GM18519 (cell line): ENCODE measurements around the gene TRIM15.
A peak's percentile ranks its signal among the peaks of the same experiment; 100 is the strongest.

ENCODE experiments used
- ATAC-seq: cut with Tn5 transposase; IDR thresholded peaks from one replicate; pipeline ENCODE4 v1.9.1; 2021; ENCODE audit warnings: mild to moderate bottlenecking, moderate library complexity; ENCODE audit not compliant: unreplicated experiment, low FRiP score

The TRIM15 gene

DNA sequence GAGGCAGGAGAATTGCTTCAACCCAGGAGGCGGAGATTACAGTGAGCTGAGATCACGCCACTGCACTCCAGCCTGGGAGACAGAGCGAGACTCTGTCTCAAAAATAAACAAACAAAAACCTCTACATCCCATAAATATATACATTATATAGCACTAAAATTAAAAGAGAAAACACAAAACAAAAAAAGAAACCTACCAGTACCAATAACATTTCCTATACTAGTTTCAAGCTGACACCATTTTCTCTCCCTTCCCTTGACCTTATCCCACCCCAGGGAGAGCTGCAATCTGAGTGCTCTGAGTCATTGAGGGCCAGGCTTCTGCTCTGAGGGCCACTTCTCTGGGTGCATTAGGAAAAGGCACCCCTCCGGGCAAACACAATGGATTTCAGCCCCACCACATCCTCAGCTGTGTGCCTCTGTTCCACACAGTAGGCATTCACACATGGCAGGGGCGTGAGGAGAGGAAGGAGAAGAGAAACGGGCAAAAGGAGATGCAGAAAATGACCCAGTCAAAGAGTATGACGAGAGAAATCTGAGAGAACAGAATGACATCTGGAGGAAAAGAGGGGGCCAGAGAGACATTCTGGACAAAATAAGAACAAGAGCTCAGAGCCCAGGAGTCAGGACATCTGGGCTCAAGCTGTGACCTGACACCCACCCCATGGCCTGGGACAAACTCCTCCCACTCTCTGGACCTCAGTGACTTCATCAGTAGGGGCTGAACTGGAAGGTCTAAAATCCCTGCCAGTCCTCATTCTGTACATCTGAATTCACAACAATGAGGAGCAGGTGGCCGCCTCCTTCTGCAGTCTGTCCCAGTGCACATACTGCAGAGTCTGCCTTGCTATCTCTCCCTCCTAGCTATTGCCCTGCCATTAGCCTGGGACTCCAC, 31.7 kb downstream of the TRIM15 start:
- ATAC-seq = no peak

DNA sequence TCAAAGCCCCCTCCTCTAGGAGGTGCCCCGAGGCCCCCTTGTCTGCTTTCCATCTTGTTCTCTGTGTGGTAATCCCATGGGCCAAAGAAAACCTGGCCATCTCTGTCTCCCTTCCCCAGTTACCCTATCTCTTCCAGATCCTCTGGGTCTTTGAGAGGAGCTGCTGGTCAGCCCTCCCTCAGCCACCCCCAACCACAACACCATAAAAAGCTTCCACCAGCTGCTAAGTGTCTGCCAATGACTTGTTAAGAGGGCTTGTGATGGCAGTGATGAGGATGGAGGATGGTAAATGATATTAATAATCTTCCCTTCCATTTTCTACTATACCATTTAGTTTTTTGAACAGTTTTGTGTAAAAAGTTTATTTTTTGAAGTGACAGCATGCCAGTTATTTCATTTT, 32.6 kb downstream of the TRIM15 start:
- no peak for ATAC-seq

DNA sequence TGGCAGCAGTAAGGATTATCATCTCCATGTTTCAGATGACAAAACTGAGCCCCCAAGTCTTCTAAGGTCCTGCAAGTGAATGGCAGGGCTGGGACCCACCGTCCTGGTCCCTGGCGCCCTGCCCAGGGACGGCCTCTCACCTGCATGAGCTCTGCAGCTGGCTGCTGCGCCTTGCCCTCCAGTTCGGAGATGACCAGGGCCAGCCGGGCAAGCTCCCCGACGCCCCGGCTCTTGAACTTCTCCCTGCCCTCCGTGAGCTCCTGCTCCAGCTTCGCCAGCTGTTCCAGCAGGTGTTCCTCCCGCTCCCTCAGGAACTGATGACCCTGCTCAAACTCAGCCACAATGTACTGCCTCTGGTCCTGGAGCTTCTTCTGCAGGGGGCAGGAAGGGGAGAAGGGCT, 33.0 kb downstream of the TRIM15 start:
- ATAC-seq = no peak

DNA sequence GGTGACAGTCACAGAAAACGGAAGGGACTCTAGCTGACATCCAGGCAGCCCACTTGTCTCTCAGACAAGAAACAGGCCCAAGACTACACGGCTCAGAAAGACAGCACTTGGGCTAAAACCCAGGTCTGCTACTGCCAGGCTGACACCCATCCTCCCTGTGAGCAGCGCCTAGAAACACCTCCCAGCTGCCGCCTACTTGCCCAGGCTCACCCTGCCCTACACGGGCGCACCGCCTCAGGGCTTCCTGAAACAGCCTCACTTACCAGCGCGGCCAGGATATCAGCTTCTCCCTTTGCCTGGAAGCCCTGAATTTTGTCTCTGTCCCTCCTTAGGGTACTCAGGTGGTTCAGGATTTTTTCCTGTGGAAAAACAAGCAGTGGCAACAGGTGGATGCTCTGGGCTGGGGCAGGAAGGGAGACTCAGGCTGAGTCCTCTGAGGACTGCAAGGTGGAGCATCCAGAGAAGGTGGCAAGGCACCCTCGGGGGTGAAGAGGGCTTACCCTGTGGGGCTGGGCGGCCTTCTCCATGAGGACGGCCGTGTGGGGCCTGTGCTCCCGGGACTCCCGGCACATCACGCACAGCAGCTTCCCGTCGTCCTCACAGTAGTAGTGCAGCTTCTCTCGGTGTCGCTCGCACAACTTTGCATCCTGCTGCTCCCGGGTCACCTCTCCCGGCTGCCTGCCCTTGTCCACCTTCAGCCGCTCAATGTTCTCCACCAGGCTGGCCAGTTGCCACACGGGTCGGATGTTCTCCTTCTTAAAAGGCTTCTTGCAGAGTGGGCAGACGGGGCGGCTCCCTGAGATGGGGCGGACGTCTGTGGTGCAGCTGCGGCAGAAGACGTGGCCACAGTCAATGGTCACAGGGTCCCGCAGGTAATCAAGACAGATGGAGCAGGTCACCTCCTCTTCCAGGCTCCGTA, 35.1 kb downstream of the TRIM15 start:
- ATAC-seq = no peak

DNA sequence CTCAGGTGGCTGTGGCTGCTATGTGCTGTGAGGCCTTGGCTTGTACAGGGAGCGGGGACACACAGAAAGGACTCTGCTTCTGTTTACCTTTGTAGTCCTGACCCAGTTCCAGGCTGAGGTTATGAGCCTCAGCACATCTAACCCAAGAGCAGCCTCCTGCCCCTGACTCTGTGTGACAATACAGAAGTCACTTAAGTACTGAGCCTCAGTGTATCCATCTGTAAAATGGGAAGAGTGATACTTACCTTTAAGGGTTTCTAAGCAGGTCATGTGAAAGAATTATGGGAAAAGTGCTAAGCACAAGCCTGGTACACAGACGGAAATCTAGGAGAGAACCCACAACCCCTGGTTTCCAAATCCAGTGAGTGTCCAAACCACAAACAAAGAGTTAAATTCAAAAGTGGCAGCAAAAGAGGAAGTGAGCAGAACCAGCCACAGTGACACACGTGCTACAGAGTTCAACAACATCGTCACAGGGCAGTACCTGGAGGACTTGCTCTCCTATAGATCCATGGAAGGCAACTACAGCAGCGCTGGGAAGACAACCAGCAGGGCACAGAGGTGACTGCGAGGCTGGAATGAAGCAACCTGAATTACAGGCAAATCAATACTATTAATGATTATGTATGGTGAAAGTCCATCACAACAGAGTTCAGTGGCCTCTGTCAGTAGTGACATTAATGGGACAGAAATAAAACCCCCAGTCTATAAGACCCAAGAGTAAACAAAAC, 37.4 kb downstream of the TRIM15 start:
- peak; percentile 52 for ATAC-seq

DNA sequence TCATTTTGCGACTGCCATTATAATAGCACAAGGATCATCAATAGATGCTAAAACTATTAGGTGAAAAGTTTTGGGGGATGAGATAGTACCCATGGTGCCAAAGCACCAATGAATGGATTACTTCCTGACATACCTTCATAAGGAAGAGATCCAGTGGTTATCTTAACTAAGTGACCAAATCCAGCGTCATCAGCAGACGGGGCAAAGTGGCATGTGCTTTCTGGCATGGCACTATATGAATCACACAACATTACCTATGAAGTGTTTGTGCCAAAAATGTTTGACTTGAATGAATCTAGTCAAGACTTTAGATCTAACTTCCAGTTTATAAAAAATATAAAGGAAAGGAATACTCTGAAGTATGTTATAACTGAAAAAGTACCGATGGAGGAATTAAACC, 39.0 kb downstream of the TRIM15 start:
- ATAC-seq = no peak

DNA sequence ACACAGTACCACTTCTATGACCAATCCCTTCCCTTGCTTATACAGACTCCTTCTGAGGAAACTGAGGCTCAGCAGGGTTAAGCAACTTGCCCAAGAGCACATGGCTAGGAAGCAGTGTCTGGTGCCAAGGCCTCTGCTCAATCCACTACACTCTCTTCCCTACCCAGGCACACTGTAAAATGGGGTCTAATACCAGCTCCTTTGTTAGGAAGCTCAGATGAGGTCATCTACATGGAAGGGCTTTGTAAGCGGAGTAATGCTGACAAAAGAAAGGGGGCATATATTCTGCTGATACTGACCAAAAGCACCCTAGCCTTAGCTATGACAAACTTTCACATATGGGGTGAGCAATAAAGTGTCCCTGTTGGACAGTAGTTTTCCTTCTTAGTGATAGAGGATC, 40.8 kb downstream of the TRIM15 start:
- no peak for ATAC-seq

DNA sequence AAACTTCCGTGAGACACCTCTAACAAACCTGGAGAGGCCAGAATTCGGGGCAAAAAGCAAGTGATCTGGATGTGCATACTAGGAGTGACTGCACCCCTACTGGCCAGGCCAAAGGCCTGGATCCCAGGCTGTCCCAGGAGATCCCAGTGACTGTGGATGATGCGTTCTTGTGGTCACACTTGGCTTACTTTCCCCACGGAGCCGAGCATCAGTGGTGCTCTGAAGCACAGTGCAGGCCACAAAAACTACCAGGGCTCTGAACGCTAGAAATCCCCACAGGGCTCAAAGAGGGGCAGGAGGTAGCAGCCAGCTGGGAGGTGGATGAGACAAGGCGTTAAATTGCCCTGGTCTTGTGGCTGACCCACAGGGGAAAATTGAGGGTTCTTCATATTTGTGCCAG, 42.8 kb downstream of the TRIM15 start:
- ATAC-seq = no peak

DNA sequence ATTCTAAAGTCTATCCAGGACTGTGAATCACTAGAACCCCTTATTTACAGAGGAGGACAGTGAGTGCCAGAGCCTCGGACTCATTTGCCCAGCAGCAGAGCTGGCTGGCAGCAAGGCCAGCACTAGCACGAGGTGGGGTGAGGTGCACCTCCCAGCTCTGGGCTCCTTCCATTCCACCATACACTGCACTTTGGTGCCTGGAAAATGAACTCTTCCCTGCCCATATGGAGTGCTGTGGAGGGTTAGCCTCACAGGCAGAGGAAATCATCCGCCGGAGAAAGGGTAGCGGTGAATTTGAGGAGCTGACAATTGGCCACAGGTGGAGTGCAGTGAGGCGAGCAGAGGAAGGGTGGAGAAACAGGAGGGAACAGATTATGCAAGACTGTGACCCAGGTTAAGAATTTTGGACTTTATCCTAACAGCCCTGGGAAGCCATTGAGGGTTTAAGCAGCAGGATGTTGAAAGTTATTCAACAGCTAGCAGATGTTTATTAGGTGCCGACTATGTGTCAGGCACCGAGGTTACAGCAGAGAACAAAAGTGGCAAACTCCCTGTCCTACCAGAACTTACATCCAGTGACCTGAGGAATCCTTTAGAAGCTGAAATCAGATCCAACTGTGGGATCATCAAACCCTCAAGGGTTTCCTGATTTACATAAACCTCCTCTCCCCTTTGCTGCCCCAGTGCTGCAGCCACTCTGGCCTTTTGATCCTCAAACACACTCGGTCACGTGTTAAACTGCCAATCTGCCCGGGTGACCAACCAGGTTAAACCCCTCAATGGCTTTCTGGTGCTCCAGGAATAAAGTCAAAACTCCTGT, 43.7 kb downstream of the TRIM15 start:
- ATAC-seq = no peak

DNA sequence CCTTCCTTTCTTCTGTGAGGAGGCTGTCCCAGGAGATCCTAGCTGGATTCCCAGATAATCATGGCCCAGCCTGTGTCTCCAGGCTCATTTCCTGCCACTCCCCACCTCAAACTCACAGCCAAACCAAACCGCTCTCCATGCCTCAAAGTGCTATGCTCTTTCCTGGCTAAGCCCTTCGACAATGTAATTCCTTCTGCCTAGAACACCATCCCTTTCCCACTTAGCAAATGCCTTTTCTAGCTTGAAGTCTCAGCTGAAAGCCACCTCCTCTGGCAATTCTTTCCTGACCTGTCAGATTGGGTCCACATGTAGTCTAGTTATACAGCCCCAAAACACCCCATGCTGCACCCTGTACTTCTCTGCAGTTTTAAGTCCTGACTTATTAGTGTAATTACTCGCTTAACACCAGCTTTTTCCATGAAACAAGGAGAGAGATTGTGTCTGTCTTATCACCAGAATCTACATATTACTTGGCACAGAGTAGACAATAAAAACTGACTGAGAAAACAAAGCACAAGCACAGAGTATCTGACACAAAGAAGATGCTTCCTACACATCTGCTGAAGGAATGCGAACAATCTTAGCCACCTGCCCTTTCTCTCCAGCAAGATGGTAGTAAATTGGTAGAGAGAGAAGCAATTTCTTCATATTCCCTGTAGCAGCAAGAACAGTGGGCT, 44.4 kb downstream of the TRIM15 start:
- ATAC-seq = no peak

DNA sequence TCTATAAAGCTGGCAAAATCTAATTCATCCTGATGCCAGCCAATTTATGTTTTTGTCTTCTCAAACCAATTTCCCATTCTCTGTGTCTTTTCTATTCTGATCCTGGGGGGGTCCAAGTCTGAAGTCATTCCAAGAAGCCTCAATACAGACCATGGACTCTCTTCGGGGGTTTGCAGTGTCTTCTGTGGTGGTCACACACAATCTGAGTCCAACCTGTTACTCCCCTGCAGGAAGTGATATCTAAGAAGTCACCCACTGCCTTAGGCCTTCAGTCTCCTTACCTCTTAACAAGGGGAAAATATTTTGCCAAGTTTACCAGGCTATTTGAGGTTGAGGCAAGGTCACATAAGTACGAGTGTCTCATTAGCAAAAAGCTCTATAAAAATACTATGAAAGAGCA, 48.0 kb downstream of the TRIM15 start:
- ATAC-seq = no peak

DNA sequence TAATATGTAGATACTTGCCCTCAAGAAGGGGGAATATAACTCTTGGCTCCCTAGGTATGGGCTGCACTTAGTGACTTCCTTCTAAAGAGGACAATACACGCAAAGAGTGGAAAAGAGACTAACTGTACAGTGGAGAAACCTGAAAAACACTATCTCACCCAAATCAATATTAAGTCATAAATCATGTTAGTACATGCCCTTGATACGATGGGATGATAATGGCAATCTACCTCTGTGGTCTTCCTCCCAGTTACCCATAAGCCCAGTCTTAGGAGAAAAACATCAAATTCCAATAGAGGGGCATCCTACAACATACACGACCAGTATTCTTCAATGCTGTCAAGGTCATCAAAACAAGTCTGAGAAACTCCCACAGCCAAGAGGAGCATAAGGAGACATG, 48.6 kb downstream of the TRIM15 start:
- ATAC-seq = no peak

DNA sequence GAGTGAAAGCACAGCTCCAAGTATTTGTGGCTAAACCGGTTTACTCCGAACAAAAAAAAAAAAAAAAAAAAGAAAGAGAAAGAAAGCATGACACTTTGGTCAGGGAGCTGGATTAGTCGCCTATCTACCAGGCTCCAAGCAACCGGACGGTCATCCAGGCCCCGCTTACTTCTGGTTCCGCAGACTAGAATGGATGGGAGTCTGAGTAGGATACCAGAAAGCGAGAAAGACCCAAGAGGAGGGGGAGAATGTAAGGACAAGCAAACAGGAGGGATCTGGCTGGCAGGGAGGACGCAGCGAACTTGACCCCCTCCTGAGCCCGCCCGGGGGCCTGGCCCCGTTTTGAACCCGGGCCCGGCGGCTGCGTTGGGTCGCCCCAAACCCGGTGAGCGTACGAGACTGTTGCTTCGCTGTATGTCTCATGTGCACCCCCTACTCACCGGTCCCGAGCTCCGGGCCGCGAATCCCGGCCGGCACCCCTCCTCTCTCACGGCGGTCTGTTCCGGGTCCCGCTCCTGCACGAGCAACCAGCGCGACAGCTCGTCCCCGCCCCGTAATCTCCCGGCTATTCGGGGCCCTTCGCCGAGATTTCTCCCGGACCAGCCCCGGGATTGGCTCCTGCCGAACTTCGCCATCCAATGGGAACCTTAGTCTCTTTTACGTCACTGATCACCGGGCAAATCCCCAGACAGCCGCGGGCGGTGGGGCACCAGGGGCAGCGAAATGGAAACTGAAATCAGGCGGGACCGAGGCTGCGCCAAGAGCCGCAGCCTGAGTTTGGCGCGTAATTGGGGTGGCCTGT, 49.7 kb downstream of the TRIM15 start, which contains the start of gene TRIM26:
Gene TRIM26, minus strand, starts transcription at position 542 of the 802 bp plus-strand sequence. CDS start 14,303 bp downstream, outside the sequence.
- ATAC-seq = peak; percentile 77

DNA sequence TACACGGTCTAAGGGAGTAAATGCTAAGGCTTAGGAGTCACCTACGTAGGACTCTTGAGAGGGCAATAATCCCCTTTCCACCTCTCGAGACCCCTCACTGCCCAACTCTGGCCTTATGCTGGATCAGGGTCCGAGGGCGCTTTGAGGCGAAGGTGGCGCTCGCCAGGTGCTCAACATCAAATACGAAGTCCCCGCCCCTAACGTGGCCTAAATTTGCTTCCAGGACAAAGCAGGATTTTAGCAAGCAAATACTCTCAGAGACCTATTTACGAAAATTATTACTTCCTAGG, 50.3 kb downstream of the TRIM15 start:
- no peak for ATAC-seq

DNA sequence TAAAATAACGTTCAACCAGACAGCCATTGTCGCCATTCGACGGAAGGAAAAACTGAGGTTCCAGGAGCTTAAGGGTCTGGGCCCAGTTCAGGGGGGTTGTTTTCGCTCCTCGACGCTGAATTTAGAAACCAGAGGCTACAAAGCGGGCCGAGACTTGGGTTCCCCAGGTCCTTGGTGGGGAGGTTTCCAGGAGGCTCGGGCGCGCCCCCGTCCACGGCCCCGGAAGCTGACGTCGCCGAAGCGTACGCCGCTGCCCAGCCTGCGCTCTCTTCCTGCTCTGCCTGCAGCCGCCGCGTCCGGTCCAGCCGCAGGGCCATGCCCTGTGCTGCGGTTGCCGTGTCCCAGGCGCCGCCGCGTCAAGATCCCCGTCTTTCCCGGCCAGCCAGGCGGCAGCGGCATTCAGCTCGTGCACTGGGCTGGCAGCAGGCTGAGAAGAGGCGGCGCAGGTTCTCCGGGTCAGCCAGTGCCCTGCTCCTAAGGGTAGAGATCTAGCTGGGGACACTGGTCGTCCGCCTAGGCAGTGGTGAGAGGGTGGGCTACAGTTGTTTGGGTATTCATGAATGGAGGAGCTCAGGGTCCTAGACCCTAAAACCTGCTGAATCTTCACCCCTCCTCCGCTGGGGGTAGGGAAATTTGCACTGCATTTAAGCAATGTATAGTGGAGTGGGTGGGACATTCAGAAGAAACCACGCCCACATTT, 50.8 kb downstream of the TRIM15 start:
- peak; percentile 31 for ATAC-seq

DNA sequence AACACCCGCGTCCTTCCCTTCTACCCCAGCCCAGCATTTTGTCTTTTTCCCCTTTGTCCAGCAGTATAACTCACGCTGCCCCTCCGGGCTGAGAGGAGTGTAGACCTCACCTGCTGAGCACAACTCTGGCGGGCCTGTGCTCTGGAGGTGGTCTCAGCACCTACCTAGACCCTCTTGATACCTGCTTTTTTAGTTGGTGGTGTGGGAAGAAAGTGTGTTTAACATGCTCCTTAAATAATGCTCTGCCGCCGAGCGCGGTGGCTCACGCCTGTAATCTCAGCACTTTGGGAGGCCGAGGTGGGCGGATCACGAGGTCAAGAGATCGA, 51.3 kb downstream of the TRIM15 start:
- no peak for ATAC-seq

DNA sequence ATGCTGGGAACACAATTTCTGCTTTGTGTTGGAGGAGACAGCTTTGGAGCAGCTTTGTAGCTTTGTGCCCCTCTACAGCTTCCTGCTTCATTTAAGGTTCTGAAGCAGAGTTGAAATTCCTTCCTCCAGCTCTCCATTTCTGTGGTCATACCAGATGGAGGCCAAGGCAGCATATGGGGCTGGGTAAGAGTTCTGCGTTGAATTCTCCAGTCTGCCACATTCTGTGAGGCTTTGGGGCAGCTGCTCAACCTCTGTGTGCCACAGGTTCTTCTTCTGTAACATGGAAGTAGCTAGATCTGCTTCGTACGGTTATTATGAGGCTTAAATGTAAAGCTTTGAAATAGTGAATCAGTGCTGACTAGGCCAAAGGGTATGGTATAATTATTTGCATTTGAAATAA, 52.8 kb downstream of the TRIM15 start:
- ATAC-seq = no peak

DNA sequence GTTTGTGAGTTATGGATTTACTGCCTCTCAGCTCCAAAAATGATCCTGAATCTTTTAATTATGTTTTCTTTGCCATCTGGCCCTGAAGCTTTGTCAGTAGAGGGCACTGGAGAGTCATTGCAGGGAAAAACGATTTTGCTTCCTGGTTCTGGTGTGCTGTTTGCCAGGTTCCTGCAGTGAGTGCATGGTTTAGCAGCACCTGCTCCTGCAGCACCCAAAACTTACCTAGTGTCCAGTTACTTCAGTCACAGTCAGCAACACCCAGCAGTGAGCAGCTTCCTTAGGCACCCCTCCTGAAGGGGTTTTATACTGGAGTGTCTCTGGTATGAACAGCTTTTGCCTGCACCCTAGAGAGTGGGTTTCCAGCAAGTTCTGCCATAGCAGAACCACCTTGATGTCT, 55.9 kb downstream of the TRIM15 start:
- no peak for ATAC-seq
